GM12864 (cell line): ENCODE data around the gene OR1D2.

Source experiments
- DNase-seq: peaks from one replicate; pipeline ENCODE4 v3.0.0-alpha.2; 2011; ENCODE audit warnings: low read depth
- H3K4me3 ChIP-seq: 2 replicates; pipeline ENCODE4 v1.5.1; 2011; ENCODE audit warnings: mild to moderate bottlenecking, low read depth, low read length, control low read depth
- CTCF ChIP-seq: IDR thresholded peaks from 2 replicates; pipeline ENCODE4 v1.5.1; 2011; ENCODE audit warnings: low read depth, mild to moderate bottlenecking, moderate library complexity, low read length, control low read depth, inconsistent platforms; ENCODE audit errors: missing control alignments

OR1D2 gene

GRCh38 chr17:3046753-3047152 is 57.5 kb downstream of the OR1D2 start:
- no peak for TF ChIP-seq CTCF
- no peak overlapping the region for H3K4me3 ChIP-seq
- no peak for DNase-seq

DNA sequence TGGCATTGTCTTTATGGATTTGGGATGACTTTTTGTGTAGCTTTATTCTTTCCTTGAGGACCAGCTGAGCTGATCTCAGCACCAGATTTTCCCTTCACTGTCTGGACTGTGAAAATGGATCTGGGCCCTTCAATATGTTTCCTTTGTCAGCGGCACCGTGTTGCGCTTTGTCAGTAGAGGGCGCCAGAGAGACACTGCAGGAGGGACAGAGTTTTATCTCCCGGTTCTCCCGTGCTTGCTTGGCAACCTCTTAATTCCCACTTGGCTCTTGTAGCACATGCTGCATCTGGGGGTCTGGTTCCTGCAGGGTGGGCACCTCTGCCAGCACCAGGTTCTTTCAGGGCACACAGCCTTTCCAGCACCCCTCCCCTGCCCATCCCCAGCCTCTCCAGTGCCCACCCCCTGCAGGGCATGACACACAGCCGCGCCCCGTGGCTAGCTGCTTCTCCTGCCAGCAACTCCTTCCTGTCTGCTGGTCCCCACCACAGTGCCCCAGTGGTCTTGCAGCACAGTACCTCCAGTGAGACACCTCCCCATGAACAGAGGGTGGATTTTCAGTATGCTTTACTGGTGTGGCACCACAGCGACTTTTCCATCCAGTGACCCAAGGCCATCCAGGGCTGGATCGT is 60.4 kb downstream of the OR1D2 start:
- TF ChIP-seq CTCF, result peak; percentile 55
- no peak for DNase-seq

DNA sequence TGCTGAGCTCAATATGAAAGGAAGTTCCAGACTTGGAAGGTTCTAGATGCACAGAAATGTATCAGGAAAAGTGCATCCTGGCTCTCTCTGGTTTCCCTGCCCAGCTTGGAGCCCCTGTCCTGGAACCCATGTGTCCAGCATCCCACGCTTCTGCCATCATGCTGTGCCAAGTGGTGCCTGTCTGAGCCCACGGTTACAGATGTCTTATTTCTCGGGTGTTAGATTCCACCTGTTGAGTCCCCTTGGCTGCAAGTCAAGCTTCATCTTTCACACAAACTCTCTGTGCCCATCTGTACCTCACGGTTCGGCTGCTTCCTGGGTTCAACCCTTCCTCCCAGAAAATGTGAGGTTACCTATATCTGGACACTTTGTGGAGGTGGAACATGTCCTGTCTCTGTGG is 63.3 kb downstream of the OR1D2 start:
- no peak overlapping the region for H3K4me3 ChIP-seq
- no peak for DNase-seq
- no peak for TF ChIP-seq CTCF

More for the DNA sequence above, 60.4 kb downstream of the OR1D2 start:
- no peak overlapping the region for H3K4me3 ChIP-seq

- H3K4me3 ChIP-seq, result no peak overlapping the region
- TF ChIP-seq CTCF, result no peak
- DNase-seq, result no peak
These were observed 64.5 kb downstream of the OR1D2 start for GRCh38 chr17:3039736-3040135.

DNA sequence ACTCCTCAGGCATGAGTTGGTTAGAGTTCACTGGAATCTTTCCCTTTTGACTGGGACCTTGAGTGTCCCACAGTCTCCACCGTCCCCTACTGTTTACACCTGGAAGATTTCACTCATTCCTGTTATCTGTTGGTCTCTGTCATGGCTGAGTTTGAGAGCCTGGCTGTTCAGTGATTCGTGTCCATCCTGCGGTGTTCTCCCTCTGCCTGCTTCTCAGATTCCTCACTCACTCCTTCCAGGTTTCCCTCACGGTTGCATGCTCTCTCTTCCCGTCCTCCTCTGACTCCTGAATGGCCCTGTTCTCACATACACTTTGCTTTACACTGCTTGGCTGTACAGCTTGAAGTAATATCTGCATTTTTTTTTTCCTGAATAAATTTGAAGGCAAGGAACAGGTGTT is 65.3 kb downstream of the OR1D2 start:
- no peak for DNase-seq
- H3K4me3 ChIP-seq, result no peak overlapping the region
- TF ChIP-seq CTCF, result no peak
